ENCODE results near the gene FNBP1.

DNA sequence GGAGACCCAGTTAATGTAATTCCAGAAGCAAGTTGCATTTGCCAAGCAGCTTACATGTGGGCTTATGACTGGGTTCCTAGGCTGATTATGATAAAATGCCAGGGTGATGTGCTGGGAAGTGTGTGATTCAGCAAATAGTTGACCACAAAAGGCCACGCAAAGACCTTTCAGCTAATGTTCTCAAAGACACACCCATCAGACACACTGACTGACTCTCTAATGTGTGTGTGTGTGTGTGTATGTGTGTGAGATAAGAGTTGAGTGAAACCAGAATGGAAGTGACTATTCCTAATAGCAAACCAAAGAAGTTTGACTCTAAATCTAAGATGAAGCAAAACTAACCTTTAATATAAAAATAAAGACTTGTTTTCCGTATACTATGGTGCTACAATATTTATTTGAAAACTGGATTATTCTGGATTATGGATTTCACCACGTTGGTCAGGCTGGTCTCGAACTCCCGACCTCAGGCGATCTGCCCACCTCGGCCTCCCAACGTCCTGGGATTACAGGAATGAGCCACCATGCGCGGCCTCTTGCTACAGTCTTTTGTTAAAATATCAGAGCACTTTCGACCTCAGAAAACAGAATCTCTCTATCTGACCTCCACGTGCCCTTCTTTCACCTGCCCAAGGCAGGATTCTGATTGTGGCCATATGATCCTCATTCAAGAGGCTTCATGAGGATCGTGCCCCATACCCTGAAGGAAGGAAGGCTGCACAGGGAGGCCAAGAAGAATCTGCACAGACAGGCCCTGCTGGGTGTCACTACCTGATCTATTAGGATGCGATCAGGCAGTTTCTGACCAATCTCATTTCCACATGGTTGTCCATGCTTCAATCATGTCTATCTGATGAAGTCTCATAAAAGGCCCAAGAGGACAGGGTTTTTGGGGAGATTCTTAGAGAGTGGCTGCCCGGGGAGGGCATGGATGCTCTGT lies 132.1 kb downstream of the FNBP1 start:
- no peak for TF ChIP-seq POLR2AphosphoS5 (IDR thresholded peaks at IDR 0.05; ENCODE audit: insufficient read depth in 1 of 2, low read depth in 1 of 2)
- TF ChIP-seq, protein P1, sequence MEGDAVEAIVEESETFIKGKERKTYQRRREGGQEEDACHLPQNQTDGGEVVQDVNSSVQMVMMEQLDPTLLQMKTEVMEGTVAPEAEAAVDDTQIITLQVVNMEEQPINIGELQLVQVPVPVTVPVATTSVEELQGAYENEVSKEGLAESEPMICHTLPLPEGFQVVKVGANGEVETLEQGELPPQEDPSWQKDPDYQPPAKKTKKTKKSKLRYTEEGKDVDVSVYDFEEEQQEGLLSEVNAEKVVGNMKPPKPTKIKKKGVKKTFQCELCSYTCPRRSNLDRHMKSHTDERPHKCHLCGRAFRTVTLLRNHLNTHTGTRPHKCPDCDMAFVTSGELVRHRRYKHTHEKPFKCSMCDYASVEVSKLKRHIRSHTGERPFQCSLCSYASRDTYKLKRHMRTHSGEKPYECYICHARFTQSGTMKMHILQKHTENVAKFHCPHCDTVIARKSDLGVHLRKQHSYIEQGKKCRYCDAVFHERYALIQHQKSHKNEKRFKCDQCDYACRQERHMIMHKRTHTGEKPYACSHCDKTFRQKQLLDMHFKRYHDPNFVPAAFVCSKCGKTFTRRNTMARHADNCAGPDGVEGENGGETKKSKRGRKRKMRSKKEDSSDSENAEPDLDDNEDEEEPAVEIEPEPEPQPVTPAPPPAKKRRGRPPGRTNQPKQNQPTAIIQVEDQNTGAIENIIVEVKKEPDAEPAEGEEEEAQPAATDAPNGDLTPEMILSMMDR (IDR thresholded peaks at IDR 0.05), result no peak

Measured in vagina (tissue), 2 donors.